Mammary epithelial cell (primary cell): ENCODE measurements around the gene CTCF.

Experiments
- EZH2 ChIP-seq: IDR thresholded peaks from 2 replicates; pipeline ENCODE4 v1.6.1; 2012; ENCODE audit warnings: low read length, inconsistent platforms, borderline replicate concordance
- TF ChIP-seq, protein P1 (sequence below), 2 donors: IDR thresholded peaks in 1 of 2; conservative IDR thresholded peaks in 1 of 2; 2 replicates each; pipeline ENCODE4 v1.5.1; 2011 to 2012; ENCODE audit warnings: inconsistent platforms in 2 of 2, low read length in 2 of 2, mild to moderate bottlenecking in 2 of 2, control low read depth in 1 of 2, low read depth in 1 of 2; ENCODE audit not compliant: insufficient read depth in 1 of 2; ENCODE audit errors: extremely low read depth in 1 of 2

GRCh38 chr16:67546091-67546501 lies 16.2 kb upstream of the CTCF start:
- TF ChIP-seq, protein P1, sequence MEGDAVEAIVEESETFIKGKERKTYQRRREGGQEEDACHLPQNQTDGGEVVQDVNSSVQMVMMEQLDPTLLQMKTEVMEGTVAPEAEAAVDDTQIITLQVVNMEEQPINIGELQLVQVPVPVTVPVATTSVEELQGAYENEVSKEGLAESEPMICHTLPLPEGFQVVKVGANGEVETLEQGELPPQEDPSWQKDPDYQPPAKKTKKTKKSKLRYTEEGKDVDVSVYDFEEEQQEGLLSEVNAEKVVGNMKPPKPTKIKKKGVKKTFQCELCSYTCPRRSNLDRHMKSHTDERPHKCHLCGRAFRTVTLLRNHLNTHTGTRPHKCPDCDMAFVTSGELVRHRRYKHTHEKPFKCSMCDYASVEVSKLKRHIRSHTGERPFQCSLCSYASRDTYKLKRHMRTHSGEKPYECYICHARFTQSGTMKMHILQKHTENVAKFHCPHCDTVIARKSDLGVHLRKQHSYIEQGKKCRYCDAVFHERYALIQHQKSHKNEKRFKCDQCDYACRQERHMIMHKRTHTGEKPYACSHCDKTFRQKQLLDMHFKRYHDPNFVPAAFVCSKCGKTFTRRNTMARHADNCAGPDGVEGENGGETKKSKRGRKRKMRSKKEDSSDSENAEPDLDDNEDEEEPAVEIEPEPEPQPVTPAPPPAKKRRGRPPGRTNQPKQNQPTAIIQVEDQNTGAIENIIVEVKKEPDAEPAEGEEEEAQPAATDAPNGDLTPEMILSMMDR (conservative IDR thresholded peaks at IDR 0.05 in 1 of 2, IDR thresholded peaks at IDR 0.05 in 1 of 2; ENCODE audit: extremely low read depth in 1 of 2, insufficient read depth in 1 of 2, low read depth in 1 of 2, low read length in 2 of 2): no peak
- no peak for TF ChIP-seq EZH2
